Smooth muscle cell of bladder (primary cell): Measurements from ENCODE around the gene LRR1. TPM values are rescaled to one million over a fixed set of nuclear protein-coding genes. Genes with fewer than 3 reads are reported as not detected.

Experiments used
- total RNA-seq: library from RNA; depleted of rRNA; stranded (reverse); fragments of >200 nt; gene quantifications from 2 replicates; pipeline ENCODE4 v1.2.3, GENCODE V29; 2014

Gene LRR1
- total RNA-seq = 9.1 and 10.0 TPM in 2 replicates

GRCh38 chr14:49598485-49599300, at the start of gene LRR1:
TSS of gene LRR1 (plus strand) at chr14:49598940. CDS start at chr14:49599021, 81 bp downstream.

GRCh38 chr14:49585803-49586672, 12.7 kb upstream of the LRR1 start, which contains the start of gene RPS29:
TSS of gene RPS29 (minus strand) at chr14:49586380. CDS start at chr14:49586346, 34 bp downstream.

GRCh38 chr14:49620182-49621113, 21.7 kb downstream of the LRR1 start, which contains the start of the genes MGAT2 and RPL36AL:
TSS of gene MGAT2 (plus strand) at chr14:49620799. CDS start at chr14:49621269, 470 bp downstream.
TSS of gene RPL36AL (minus strand) at chr14:49620626. CDS start at chr14:49619104, 1,522 bp downstream.

GRCh38 chr14:49634547-49635334, 36.0 kb downstream of the LRR1 start, which contains the start of gene DNAAF2:
TSS of gene DNAAF2 (minus strand) at chr14:49635244. CDS start at chr14:49635149, 95 bp downstream.

Other genes with a start within 250 kb of the LRR1 start
- 1,753 and 2,443 TPM in 2 replicates for gene RPS29, start 12.6 kb upstream of the LRR1 start, total RNA-seq
- 441 and 446 TPM in 2 replicates for gene RPL36AL, start 21.7 kb downstream of the LRR1 start, total RNA-seq
- 76.2 and 79.8 TPM in 2 replicates for gene MGAT2, start 21.9 kb downstream of the LRR1 start, total RNA-seq
- 6.3 and 7.3 TPM in 2 replicates for gene DNAAF2, start 36.3 kb downstream of the LRR1 start, total RNA-seq
- gene POLE2, start 89.3 kb downstream of the LRR1 start, total RNA-seq = 2.4 TPM in 2 replicates
- gene KLHDC1, start 94.2 kb downstream of the LRR1 start, total RNA-seq = 3.4 and 4.0 TPM in 2 replicates
- gene KLHDC2, start 169.2 kb downstream of the LRR1 start, total RNA-seq = 93.2 and 106 TPM in 2 replicates